ENCODE data around the gene DHX57. TPM values are rescaled to one million over a fixed set of nuclear protein-coding genes. Genes with fewer than 3 reads are reported as not detected.

Gene DHX57
- polyA plus RNA-seq, 1 donor from 2014 or later: 44.0 TPM

DNA sequence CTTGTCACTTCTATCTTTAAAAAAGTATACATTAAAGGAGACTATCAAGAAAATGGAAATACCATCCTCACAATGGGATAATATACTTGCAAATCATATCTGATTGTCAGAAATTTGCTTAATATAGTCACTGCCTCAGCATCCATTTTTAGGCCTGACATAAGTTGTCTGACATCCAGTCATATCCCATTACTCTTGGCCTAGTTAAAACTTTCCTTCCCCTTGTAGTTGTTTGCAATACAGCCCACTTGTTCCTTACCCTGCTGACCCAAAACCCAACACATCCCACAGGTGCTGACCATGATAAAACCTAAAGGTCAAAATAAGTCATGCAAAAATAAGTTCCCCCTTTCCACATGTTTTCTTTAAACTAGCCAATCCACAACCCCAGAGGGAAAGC lies 10.3 kb upstream of the DHX57 start:
- H3K79me2 ChIP-seq (replicated peaks; ENCODE audit: insufficient read depth, low read length): no peaks in the 10 kb centered on the region
- TF ChIP-seq EP300 (conservative IDR thresholded peaks at IDR 0.05; ENCODE audit: poor library complexity, severe bottlenecking) (no peak), EZH2 (IDR thresholded peaks at IDR 0.05; ENCODE audit: borderline replicate concordance, insufficient read depth, low read length, poor library complexity, severe bottlenecking) (no peak), CTCF (IDR thresholded peaks at IDR 0.05; ENCODE audit: poor library complexity, severe bottlenecking) (no peak), POLR2AphosphoS5 (IDR thresholded peaks at IDR 0.05) (no peak), TAF1 (IDR thresholded peaks at IDR 0.05; ENCODE audit: low read depth) (no peak), MXI1 (conservative IDR thresholded peaks at IDR 0.05; ENCODE audit: poor library complexity, severe bottlenecking) (no peak), SMC3 (conservative IDR thresholded peaks at IDR 0.05; ENCODE audit: poor library complexity) (no peak), RAD21 (conservative IDR thresholded peaks at IDR 0.05) (no peak)
- TF ChIP-seq, protein P1, sequence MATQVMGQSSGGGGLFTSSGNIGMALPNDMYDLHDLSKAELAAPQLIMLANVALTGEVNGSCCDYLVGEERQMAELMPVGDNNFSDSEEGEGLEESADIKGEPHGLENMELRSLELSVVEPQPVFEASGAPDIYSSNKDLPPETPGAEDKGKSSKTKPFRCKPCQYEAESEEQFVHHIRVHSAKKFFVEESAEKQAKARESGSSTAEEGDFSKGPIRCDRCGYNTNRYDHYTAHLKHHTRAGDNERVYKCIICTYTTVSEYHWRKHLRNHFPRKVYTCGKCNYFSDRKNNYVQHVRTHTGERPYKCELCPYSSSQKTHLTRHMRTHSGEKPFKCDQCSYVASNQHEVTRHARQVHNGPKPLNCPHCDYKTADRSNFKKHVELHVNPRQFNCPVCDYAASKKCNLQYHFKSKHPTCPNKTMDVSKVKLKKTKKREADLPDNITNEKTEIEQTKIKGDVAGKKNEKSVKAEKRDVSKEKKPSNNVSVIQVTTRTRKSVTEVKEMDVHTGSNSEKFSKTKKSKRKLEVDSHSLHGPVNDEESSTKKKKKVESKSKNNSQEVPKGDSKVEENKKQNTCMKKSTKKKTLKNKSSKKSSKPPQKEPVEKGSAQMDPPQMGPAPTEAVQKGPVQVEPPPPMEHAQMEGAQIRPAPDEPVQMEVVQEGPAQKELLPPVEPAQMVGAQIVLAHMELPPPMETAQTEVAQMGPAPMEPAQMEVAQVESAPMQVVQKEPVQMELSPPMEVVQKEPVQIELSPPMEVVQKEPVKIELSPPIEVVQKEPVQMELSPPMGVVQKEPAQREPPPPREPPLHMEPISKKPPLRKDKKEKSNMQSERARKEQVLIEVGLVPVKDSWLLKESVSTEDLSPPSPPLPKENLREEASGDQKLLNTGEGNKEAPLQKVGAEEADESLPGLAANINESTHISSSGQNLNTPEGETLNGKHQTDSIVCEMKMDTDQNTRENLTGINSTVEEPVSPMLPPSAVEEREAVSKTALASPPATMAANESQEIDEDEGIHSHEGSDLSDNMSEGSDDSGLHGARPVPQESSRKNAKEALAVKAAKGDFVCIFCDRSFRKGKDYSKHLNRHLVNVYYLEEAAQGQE (IDR thresholded peaks at IDR 0.05; ENCODE audit: borderline replicate concordance): no peak

DNA sequence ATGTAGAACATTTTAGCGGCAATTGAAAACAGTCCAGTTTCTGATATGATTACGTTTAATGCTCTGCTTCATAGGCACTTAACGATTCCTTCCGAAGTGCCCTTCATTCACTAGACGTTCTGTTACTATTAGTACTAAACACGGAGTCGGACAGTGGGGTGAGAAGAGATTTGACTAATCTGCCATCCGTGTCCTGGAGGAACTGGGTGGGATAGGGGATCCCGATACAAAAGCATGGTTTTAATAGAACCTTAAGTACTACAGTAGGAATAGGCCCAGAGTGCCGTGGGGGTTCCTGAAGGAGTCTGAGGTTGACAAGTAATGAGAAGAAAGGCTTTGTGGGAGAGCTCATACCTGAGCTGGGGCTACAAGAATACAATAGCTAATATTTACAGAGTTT lies 673 bp upstream of the DHX57 start:
- Histone ChIP-seq H3K27ac (ENCODE audit: low read length) (no peak overlapping the region), H4K20me1 (ENCODE audit: insufficient read depth) (no peaks in the 10 kb centered on the region), H3K4me2 (ENCODE audit: low read length) (peak overlapping the region; percentile 80), H3K9ac (ENCODE audit: low read length) (peak overlapping the region; percentile 84), H3K36me3 (ENCODE audit: insufficient read depth, low read length) (no peaks in the 10 kb centered on the region), H3F3A (ENCODE audit: insufficient read depth, low read length, poor library complexity, severe bottlenecking) (no peaks in the 10 kb centered on the region), H3K9me3 (ENCODE audit: low read length) (no peaks in the 10 kb centered on the region), H3K9me2 (ENCODE audit: insufficient read depth, low read length) (no peaks in the 10 kb centered on the region), H3K27me3 (ENCODE audit: insufficient read depth, low read depth, low read length) (no peaks in the 10 kb centered on the region), H3K4me3 (ENCODE audit: low read length) (peak overlapping the region; percentile 96), H2AFZ (ENCODE audit: low read depth, low read length) (peak overlapping the region; percentile 94), H3K79me2 (replicated peaks; ENCODE audit: insufficient read depth, low read length) (peaks cover 49% of the 10 kb centered on the region)
- TF ChIP-seq POLR2AphosphoS5 (IDR thresholded peaks at IDR 0.05) (no peak), CTCF (IDR thresholded peaks at IDR 0.05; ENCODE audit: poor library complexity, severe bottlenecking) (no peak), EP300 (conservative IDR thresholded peaks at IDR 0.05; ENCODE audit: poor library complexity, severe bottlenecking) (no peak), TAF1 (IDR thresholded peaks at IDR 0.05; ENCODE audit: low read depth) (no peak), MXI1 (conservative IDR thresholded peaks at IDR 0.05; ENCODE audit: poor library complexity, severe bottlenecking) (no peak), RAD21 (conservative IDR thresholded peaks at IDR 0.05) (no peak), EZH2 (IDR thresholded peaks at IDR 0.05; ENCODE audit: borderline replicate concordance, insufficient read depth, low read length, poor library complexity, severe bottlenecking) (no peak), SMC3 (conservative IDR thresholded peaks at IDR 0.05; ENCODE audit: poor library complexity) (no peak)
- TF ChIP-seq, protein P1 (IDR thresholded peaks at IDR 0.05; ENCODE audit: borderline replicate concordance): no peak

More for the DNA sequence above, 10.3 kb upstream of the DHX57 start:
- H2AFZ ChIP-seq (ENCODE audit: low read depth, low read length): no peak overlapping the region
- H3K9ac ChIP-seq (ENCODE audit: low read length): no peak overlapping the region
- H3K4me2 ChIP-seq (ENCODE audit: low read length): no peak overlapping the region
- no peaks in the 10 kb centered on the region for H4K20me1 ChIP-seq (ENCODE audit: insufficient read depth)
- H3F3A ChIP-seq (ENCODE audit: insufficient read depth, low read length, poor library complexity, severe bottlenecking): no peaks in the 10 kb centered on the region
- no peaks in the 10 kb centered on the region for H3K27me3 ChIP-seq (ENCODE audit: insufficient read depth, low read depth, low read length)
- H3K27ac ChIP-seq (ENCODE audit: low read length): no peak overlapping the region
- no peaks in the 10 kb centered on the region for H3K36me3 ChIP-seq (ENCODE audit: insufficient read depth, low read length)
- H3K4me3 ChIP-seq (ENCODE audit: low read length): no peak overlapping the region
- H3K9me3 ChIP-seq (ENCODE audit: low read length): no peaks in the 10 kb centered on the region
- H3K9me2 ChIP-seq (ENCODE audit: insufficient read depth, low read length): no peaks in the 10 kb centered on the region
